ENCODE results near the gene OSBPL10. TPM values are rescaled to one million over a fixed set of nuclear protein-coding genes. Genes with fewer than 3 reads are reported as not detected.
"Not testable (repeated sequence)": the region's sequence is repeated elsewhere in the genome, so short reads cannot be mapped to it uniquely, and the experiment has no call there.

OSBPL10 gene
- total RNA-seq, 1 donor from 2014 or later: 20.5 TPM

GRCh38 chr3:31868236-31868635 is 112.8 kb downstream of the OSBPL10 start:
- Histone ChIP-seq H3K27me3 (ENCODE audit: control insufficient read depth, insufficient read depth, low read length) (no peaks in the 10 kb centered on the region), H3K36me3 (ENCODE audit: control insufficient read depth, insufficient read depth, low read length) (no peaks in the 10 kb centered on the region), H3K4me3 (ENCODE audit: low read depth, low read length) (no peak overlapping the region)
- DNase-seq (ENCODE audit: low read depth) (no peak), FAIRE-seq (no peak)
- TF ChIP-seq CTCF (IDR thresholded peaks at IDR 0.05; ENCODE audit: insufficient read depth, low read length, severe bottlenecking): no peak

GRCh38 chr3:31862666-31863279 is 118.3 kb downstream of the OSBPL10 start:
- FAIRE-seq (no peak), DNase-seq (ENCODE audit: low read depth) (no peak)
- TF ChIP-seq CTCF (IDR thresholded peaks at IDR 0.05; ENCODE audit: insufficient read depth, low read length, severe bottlenecking): no peak
- Histone ChIP-seq H3K4me3 (ENCODE audit: low read depth, low read length) (no peak overlapping the region), H3K27me3 (ENCODE audit: control insufficient read depth, insufficient read depth, low read length) (no peaks in the 10 kb centered on the region), H3K36me3 (ENCODE audit: control insufficient read depth, insufficient read depth, low read length) (peaks cover 1% of the 10 kb centered on the region)

- Histone ChIP-seq H3K4me3 (ENCODE audit: low read depth, low read length) (no peak overlapping the region), H3K27me3 (ENCODE audit: control insufficient read depth, insufficient read depth, low read length) (no peaks in the 10 kb centered on the region), H3K36me3 (ENCODE audit: control insufficient read depth, insufficient read depth, low read length) (peaks cover 1% of the 10 kb centered on the region)
- TF ChIP-seq CTCF (IDR thresholded peaks at IDR 0.05; ENCODE audit: insufficient read depth, low read length, severe bottlenecking): no peak
- FAIRE-seq (no peak), DNase-seq (ENCODE audit: low read depth) (no peak)
These were observed 119.2 kb downstream of the OSBPL10 start for GRCh38 chr3:31861826-31862225.

GRCh38 chr3:31860642-31861041 is 120.4 kb downstream of the OSBPL10 start:
- FAIRE-seq; H3K36me3 ChIP-seq (ENCODE audit: control insufficient read depth, insufficient read depth, low read length); H3K4me3 ChIP-seq (ENCODE audit: low read depth, low read length); DNase-seq (ENCODE audit: low read depth); H3K27me3 ChIP-seq (ENCODE audit: control insufficient read depth, insufficient read depth, low read length): not testable (repeated sequence)

GRCh38 chr3:31859245-31859644 is 121.8 kb downstream of the OSBPL10 start:
- FAIRE-seq (no peak), DNase-seq (ENCODE audit: low read depth) (no peak)
- Histone ChIP-seq H3K4me3 (ENCODE audit: low read depth, low read length) (no peak overlapping the region), H3K27me3 (ENCODE audit: control insufficient read depth, insufficient read depth, low read length) (no peaks in the 10 kb centered on the region), H3K36me3 (ENCODE audit: control insufficient read depth, insufficient read depth, low read length) (peaks cover 1% of the 10 kb centered on the region)
- no peak for TF ChIP-seq CTCF (IDR thresholded peaks at IDR 0.05; ENCODE audit: insufficient read depth, low read length, severe bottlenecking)

- H3K36me3 ChIP-seq (ENCODE audit: control insufficient read depth, insufficient read depth, low read length): peaks cover 1% of the 10 kb centered on the region
- DNase-seq (ENCODE audit: low read depth) (no peak), FAIRE-seq (no peak)
- H3K4me3 ChIP-seq (ENCODE audit: low read depth, low read length): no peak overlapping the region
- TF ChIP-seq CTCF (IDR thresholded peaks at IDR 0.05; ENCODE audit: insufficient read depth, low read length, severe bottlenecking): no peak
- H3K27me3 ChIP-seq (ENCODE audit: control insufficient read depth, insufficient read depth, low read length): no peaks in the 10 kb centered on the region
These were observed 122.6 kb downstream of the OSBPL10 start for GRCh38 chr3:31858439-31858838.
